ENCODE data around the gene TDO2. TPM values are rescaled to one million over a fixed set of nuclear protein-coding genes. Genes with fewer than 3 reads are reported as not detected.

TDO2 gene
- total RNA-seq, 1 experiment from 2014 or later, result 0.13 TPM

DNA sequence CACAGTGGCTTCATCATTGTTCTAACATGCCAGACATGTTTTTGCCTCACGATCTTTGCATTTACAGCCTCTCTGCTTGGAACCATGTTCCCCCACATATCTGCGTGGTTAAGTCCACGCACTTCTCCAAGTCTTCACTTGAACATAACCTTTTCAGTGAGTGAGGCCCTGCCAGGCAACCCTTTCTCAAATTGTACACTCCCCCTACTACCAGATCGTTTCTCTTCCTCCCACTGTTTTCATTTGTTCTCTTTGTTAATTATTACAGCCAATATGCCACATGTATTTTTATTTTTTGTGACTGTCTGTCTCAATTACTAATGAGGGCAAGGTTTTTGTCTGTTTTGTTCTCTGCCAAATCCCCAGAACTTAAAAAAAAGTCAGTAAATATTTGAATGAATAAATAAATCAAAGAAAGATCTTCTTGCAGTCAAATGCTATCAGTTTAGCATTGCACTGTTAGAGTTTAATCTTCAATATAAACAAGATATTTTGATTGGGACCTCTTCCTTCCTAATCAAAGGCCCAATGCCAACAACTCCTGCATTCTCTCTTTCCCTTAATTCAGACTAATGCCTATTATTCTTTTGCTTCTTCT, 32.0 kb downstream of the TDO2 start:
- no peak for DNase-seq (ENCODE audit: low spot score)
- TF ChIP-seq TCF7 (CRISPR knock-in tag; IDR thresholded peaks at IDR 0.05; ENCODE audit: low read depth), result no peak
- no peak for TF ChIP-seq USF1 (CRISPR knock-in tag; IDR thresholded peaks at IDR 0.05)
- no peak for TF ChIP-seq FOXK1 (CRISPR knock-in tag; IDR thresholded peaks at IDR 0.05)
- TF ChIP-seq CREB1 (CRISPR knock-in tag; IDR thresholded peaks at IDR 0.05), result no peak
- TF ChIP-seq, protein P1, sequence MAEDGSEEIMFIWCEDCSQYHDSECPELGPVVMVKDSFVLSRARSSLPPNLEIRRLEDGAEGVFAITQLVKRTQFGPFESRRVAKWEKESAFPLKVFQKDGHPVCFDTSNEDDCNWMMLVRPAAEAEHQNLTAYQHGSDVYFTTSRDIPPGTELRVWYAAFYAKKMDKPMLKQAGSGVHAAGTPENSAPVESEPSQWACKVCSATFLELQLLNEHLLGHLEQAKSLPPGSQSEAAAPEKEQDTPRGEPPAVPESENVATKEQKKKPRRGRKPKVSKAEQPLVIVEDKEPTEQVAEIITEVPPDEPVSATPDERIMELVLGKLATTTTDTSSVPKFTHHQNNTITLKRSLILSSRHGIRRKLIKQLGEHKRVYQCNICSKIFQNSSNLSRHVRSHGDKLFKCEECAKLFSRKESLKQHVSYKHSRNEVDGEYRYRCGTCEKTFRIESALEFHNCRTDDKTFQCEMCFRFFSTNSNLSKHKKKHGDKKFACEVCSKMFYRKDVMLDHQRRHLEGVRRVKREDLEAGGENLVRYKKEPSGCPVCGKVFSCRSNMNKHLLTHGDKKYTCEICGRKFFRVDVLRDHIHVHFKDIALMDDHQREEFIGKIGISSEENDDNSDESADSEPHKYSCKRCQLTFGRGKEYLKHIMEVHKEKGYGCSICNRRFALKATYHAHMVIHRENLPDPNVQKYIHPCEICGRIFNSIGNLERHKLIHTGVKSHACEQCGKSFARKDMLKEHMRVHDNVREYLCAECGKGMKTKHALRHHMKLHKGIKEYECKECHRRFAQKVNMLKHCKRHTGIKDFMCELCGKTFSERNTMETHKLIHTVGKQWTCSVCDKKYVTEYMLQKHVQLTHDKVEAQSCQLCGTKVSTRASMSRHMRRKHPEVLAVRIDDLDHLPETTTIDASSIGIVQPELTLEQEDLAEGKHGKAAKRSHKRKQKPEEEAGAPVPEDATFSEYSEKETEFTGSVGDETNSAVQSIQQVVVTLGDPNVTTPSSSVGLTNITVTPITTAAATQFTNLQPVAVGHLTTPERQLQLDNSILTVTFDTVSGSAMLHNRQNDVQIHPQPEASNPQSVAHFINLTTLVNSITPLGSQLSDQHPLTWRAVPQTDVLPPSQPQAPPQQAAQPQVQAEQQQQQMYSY (CRISPR knock-in tag; IDR thresholded peaks at IDR 0.05), result no peak
- TF ChIP-seq ESRRA (CRISPR knock-in tag; IDR thresholded peaks at IDR 0.05; ENCODE audit: borderline replicate concordance), result no peak
- no peak for TF ChIP-seq ZNF263 (CRISPR knock-in tag; IDR thresholded peaks at IDR 0.05; ENCODE audit: low read depth)
- TF ChIP-seq ELF4 (CRISPR knock-in tag; IDR thresholded peaks at IDR 0.05; ENCODE audit: low read depth), result no peak
- no peak for TF ChIP-seq ARID4B (CRISPR knock-in tag; IDR thresholded peaks at IDR 0.05; ENCODE audit: borderline replicate concordance)
- TF ChIP-seq IRF2 (CRISPR knock-in tag; IDR thresholded peaks at IDR 0.05; ENCODE audit: borderline replicate concordance, low read depth), result no peak
- no peak for TF ChIP-seq PRRX2 (CRISPR knock-in tag; IDR thresholded peaks at IDR 0.05)
- no peak for TF ChIP-seq E2F5 (CRISPR knock-in tag; IDR thresholded peaks at IDR 0.05)
- no peak for TF ChIP-seq JAZF1 (CRISPR knock-in tag; IDR thresholded peaks at IDR 0.05)
- TF ChIP-seq NR2C2 (CRISPR knock-in tag; IDR thresholded peaks at IDR 0.05), result no peak
- Mint-ChIP-seq H3K27me3 (ENCODE audit: low read depth) (no peaks in the 10 kb centered on the region), H3K27ac (no peak overlapping the region), H3K36me3 (peaks cover 13% of the 10 kb centered on the region), H3K4me3 (no peak overlapping the region), H3K9me3 (peaks cover 38% of the 10 kb centered on the region), H3K4me1 (no peaks in the 10 kb centered on the region)
- ATAC-seq, result no peak
- ChIA-PET POLR2A (no interaction called here), CTCF (no interaction called here)

DNA sequence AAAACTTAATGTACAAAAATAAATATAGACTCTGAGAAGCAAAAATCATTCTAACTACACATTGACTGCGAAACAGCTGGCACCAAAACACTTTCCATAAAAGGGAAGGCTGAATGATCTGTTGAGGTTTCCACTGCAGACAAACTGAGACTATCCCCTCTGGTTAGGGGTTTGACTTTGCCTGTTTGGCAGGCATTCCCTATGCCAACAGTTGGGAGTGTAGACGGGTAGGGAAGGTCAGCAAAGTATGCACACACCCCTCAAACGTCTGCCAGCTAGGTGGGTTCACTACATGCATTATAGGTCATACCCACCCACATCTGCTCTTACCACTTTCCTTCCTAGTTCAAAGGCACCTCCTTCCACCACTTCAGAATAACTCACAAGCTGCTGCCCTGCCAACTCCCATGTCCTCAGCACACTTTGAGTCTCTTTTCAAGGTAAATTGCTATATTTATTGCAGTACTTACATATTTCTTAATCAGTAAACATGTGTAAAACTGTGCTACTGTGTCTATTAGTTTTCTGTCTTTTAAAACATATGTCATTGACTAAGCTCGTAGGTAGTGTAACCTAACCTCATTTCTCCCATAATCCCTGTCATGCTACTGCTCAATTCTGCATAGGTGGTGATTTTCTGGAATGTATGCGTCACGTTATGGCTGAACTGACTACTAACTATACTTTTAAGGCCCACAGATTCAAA, 37.7 kb downstream of the TDO2 start:
- Mint-ChIP-seq H3K36me3 (no peaks in the 10 kb centered on the region), H3K27me3 (ENCODE audit: low read depth) (no peaks in the 10 kb centered on the region; the same call in 1 of the 2 replicates), H3K4me1 (no peaks in the 10 kb centered on the region), H3K9me3 (peaks cover 4% of the 10 kb centered on the region; the same call in 1 of the 2 replicates), H3K4me3 (no peak overlapping the region), H3K27ac (no peak overlapping the region)
- POLR2A ChIA-PET, result no interaction called here
- CTCF ChIA-PET, result interaction anchor here (0.9 kb wide), 1 partner anchor 9 kb away, joined by 3 read pairs; no protein-coding TSS in a partner anchor
- ATAC-seq, result no peak
- DNase-seq (ENCODE audit: low spot score), result no peak
- TF ChIP-seq ZNF423 (CRISPR knock-in tag; IDR thresholded peaks at IDR 0.05) (no peak), TP53 (CRISPR knock-in tag; IDR thresholded peaks at IDR 0.05) (no peak), ZSCAN18 (CRISPR knock-in tag; IDR thresholded peaks at IDR 0.05) (no peak), FOXP4 (CRISPR knock-in tag; IDR thresholded peaks at IDR 0.05) (no peak), ZNF317 (CRISPR knock-in tag; IDR thresholded peaks at IDR 0.05; ENCODE audit: borderline replicate concordance, low read depth) (no peak), NR3C1 (CRISPR knock-in tag; conservative IDR thresholded peaks at IDR 0.05; ENCODE audit: low read depth) (no peak), MYBL2 (CRISPR knock-in tag; IDR thresholded peaks at IDR 0.05) (no peak)
